Bladder microvascular endothelial cell (primary cell): ENCODE results near the gene EHMT1. TPM values are rescaled to one million over a fixed set of nuclear protein-coding genes. Genes with fewer than 3 reads are reported as not detected.

Source experiments
- total RNA-seq: library from RNA; depleted of rRNA; stranded (reverse); fragments of >200 nt; gene quantifications from 2 replicates; pipeline ENCODE4 v1.2.3, GENCODE V29; 2014

The EHMT1 gene
- total RNA-seq, result 41.9 and 85.3 TPM in 2 replicates

GRCh38 chr9:137618105-137619067 is at the start of gene EHMT1:
EHMT1 (plus strand) TSS chr9:137619005; CDS start chr9:137619029, 24 bp downstream.

GRCh38 chr9:137578518-137579258 is 40.1 kb upstream of the EHMT1 start, which contains the start of gene DPH7:
DPH7 (minus strand) TSS chr9:137578925; CDS start chr9:137578777, 148 bp downstream.

GRCh38 chr9:137590469-137591383 is 28.1 kb upstream of the EHMT1 start, which contains the start of gene ZMYND19:
ZMYND19 (minus strand) TSS chr9:137590512; CDS start chr9:137590263, 249 bp downstream.

GRCh38 chr9:137605121-137606004 is 13.4 kb upstream of the EHMT1 start, which contains the start of gene ARRDC1:
ARRDC1 (plus strand) TSS chr9:137605686; CDS start chr9:137605718, 32 bp downstream.

GRCh38 chr9:137877506-137878122 is 258.8 kb downstream of the EHMT1 start, which contains the start of gene CACNA1B:
CACNA1B (plus strand) TSS chr9:137877782; CDS start chr9:137877934, 152 bp downstream.

Other genes starting within 250 kb of the EHMT1 start
- gene EXD3, start 195.8 kb upstream of the EHMT1 start, total RNA-seq, result 18.0 and 25.7 TPM in 2 replicates
- gene NOXA1, start 195.6 kb upstream of the EHMT1 start, total RNA-seq, result 0.97 and 2.1 TPM in 2 replicates
- 0.06 and 0.16 TPM in 2 replicates for gene ENTPD8, start 177.6 kb upstream of the EHMT1 start, total RNA-seq
- gene NSMF, start 159.7 kb upstream of the EHMT1 start, total RNA-seq, result 11.0 and 20.5 TPM in 2 replicates
- gene PNPLA7, start 68.6 kb upstream of the EHMT1 start, total RNA-seq, result 0.49 and 1.3 TPM in 2 replicates
- 48.6 and 66.5 TPM in 2 replicates for gene MRPL41, start 67.1 kb upstream of the EHMT1 start, total RNA-seq
- 17.2 and 28.9 TPM in 2 replicates for gene DPH7, start 40.1 kb upstream of the EHMT1 start, total RNA-seq
- 14.7 and 15.0 TPM in 2 replicates for gene ZMYND19, start 28.5 kb upstream of the EHMT1 start, total RNA-seq
- gene ARRDC1, start 13.3 kb upstream of the EHMT1 start, total RNA-seq, result 25.7 and 32.6 TPM in 2 replicates